K562 (cell line): Measurements from ENCODE around the gene RAB39B. TPM values are rescaled to one million over a fixed set of nuclear protein-coding genes. Genes with fewer than 3 reads are reported as not detected.
A peak's percentile ranks its signal among the peaks of the same experiment; 100 is the strongest.

Experiments used
- CEBPB ChIP-seq: fragments of 450-650 bp; IDR thresholded peaks from 2 replicates; pipeline ENCODE4 v1.6.1; 2016; ENCODE audit warnings: missing genetic modification characterization, missing compliant biosample characterization
- JUN ChIP-seq, 2 experiments: sonication (generic) in 1 of 2; formaldehyde crosslinking in 1 of 2; IDR thresholded peaks; 2 replicates each; pipeline versions ENCODE4 v1.6.1 to v1.8.0; 2012 to 2022; ENCODE audit warnings: borderline replicate concordance in 2 of 2, mild to moderate bottlenecking in 2 of 2, improper control_type of control experiment in 1 of 2, low read depth in 1 of 2, low read length in 1 of 2, missing genetic modification reagents in 1 of 2
- PML ChIP-seq: IDR thresholded peaks from 2 replicates; pipeline ENCODE4 v1.6.1; 2012; ENCODE audit warnings: low read length, inconsistent platforms
- POLR2AphosphoS5 ChIP-seq: IDR thresholded peaks from 2 replicates; pipeline ENCODE4 v1.6.1; 2011; ENCODE audit warnings: mild to moderate bottlenecking, low read depth, low read length, moderate library complexity; ENCODE audit not compliant: control insufficient read depth, insufficient read depth
- RAD51 ChIP-seq: fragments of 450-650 bp; IDR thresholded peaks from 2 replicates; pipeline ENCODE4 v1.7.1; 2016; ENCODE audit warnings: low read depth, mild to moderate bottlenecking, borderline replicate concordance
- ZC3H8 ChIP-seq: fragments of 450-650 bp; IDR thresholded peaks from 2 replicates; pipeline ENCODE4 v1.6.1; 2017
- polyA plus RNA-seq, 8 experiments: library from polyadenylated mRNA; depleted of rRNA in 4 of 8; stranded (reverse) in 5 of 8; unstranded in 3 of 8; fragments of >200 nt; fragmentation: Nextera tagmentation in 2 of 8; fragmentation: Illumina TruSeq in 1 of 8; extraction: Ambion mirVana in 2 of 8; extraction: Trizol in 1 of 8; gene quantifications; 2 replicates each; pipeline versions ENCODE4 v1.2.1 to v1.2.3, GENCODE V29; 2011 to 2014; ENCODE audit warnings: inconsistent platforms in 1 of 8, missing spikeins in 1 of 8
- total RNA-seq, 7 experiments: library from RNA; depleted of rRNA in 6 of 7; stranded (reverse); fragments of >200 nt in 6 of 7; fragmentation: Illumina TruSeq in 2 of 7; extraction: Trizol in 2 of 7; gene quantifications; 2 replicates each; pipeline versions ENCODE4 v1.2.1 to v1.2.3, GENCODE V29; 2011 to 2021; ENCODE audit warnings: low replicate concordance in 1 of 7
- TF ChIP-seq, protein P1 (sequence below): fragments of 450-650 bp; IDR thresholded peaks from 2 replicates; pipeline ENCODE4 v1.6.1; 2016; ENCODE audit warnings: mild to moderate bottlenecking, moderate library complexity

Gene RAB39B
- total and polyA plus RNA-seq, 9 of the 15 experiments (the other 6 are each of a cell fraction or from before 2014, with no cell fraction given): 0.04 to 0.07 (median 0.04) TPM; not detected in 6

DNA sequence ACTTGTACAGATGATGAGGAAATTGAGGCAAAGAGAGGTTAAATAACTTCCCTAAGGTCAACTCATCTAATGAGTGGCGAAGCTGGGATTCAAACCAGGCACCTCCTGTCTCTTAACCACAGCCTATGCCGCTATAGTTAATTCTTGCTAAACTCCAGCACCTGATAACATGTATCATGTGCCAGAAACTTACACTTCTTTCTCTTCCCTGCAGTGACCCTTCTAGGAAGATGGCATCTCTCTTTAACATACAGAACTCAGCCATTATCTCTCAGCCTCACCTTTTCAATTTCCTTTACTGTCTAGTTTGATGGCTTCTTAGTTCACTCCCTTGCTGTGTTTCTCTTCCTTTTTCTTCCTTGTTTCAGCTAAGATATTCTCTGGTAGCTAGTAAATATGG lies 45.5 kb downstream of the RAB39B start (continued):
- peak; percentile 36; the same call in 1 of the 2 replicates for TF ChIP-seq RAD51
- peak; percentile 19; the same call in 1 of the 2 replicates for TF ChIP-seq POLR2AphosphoS5
- 0 out of 2 replicates have a peak, but pooled peaks have one; percentile 23 for TF ChIP-seq CEBPB (tag)
- TF ChIP-seq JUN (IDR thresholded peaks at IDR 0.05; ENCODE audit: borderline replicate concordance, low read depth, low read length): no peak
- no peak for TF ChIP-seq JUN (CRISPR knock-in tag; IDR thresholded peaks at IDR 0.05; ENCODE audit: borderline replicate concordance)
- TF ChIP-seq PML: peak; percentile 61
- TF ChIP-seq, protein P1, sequence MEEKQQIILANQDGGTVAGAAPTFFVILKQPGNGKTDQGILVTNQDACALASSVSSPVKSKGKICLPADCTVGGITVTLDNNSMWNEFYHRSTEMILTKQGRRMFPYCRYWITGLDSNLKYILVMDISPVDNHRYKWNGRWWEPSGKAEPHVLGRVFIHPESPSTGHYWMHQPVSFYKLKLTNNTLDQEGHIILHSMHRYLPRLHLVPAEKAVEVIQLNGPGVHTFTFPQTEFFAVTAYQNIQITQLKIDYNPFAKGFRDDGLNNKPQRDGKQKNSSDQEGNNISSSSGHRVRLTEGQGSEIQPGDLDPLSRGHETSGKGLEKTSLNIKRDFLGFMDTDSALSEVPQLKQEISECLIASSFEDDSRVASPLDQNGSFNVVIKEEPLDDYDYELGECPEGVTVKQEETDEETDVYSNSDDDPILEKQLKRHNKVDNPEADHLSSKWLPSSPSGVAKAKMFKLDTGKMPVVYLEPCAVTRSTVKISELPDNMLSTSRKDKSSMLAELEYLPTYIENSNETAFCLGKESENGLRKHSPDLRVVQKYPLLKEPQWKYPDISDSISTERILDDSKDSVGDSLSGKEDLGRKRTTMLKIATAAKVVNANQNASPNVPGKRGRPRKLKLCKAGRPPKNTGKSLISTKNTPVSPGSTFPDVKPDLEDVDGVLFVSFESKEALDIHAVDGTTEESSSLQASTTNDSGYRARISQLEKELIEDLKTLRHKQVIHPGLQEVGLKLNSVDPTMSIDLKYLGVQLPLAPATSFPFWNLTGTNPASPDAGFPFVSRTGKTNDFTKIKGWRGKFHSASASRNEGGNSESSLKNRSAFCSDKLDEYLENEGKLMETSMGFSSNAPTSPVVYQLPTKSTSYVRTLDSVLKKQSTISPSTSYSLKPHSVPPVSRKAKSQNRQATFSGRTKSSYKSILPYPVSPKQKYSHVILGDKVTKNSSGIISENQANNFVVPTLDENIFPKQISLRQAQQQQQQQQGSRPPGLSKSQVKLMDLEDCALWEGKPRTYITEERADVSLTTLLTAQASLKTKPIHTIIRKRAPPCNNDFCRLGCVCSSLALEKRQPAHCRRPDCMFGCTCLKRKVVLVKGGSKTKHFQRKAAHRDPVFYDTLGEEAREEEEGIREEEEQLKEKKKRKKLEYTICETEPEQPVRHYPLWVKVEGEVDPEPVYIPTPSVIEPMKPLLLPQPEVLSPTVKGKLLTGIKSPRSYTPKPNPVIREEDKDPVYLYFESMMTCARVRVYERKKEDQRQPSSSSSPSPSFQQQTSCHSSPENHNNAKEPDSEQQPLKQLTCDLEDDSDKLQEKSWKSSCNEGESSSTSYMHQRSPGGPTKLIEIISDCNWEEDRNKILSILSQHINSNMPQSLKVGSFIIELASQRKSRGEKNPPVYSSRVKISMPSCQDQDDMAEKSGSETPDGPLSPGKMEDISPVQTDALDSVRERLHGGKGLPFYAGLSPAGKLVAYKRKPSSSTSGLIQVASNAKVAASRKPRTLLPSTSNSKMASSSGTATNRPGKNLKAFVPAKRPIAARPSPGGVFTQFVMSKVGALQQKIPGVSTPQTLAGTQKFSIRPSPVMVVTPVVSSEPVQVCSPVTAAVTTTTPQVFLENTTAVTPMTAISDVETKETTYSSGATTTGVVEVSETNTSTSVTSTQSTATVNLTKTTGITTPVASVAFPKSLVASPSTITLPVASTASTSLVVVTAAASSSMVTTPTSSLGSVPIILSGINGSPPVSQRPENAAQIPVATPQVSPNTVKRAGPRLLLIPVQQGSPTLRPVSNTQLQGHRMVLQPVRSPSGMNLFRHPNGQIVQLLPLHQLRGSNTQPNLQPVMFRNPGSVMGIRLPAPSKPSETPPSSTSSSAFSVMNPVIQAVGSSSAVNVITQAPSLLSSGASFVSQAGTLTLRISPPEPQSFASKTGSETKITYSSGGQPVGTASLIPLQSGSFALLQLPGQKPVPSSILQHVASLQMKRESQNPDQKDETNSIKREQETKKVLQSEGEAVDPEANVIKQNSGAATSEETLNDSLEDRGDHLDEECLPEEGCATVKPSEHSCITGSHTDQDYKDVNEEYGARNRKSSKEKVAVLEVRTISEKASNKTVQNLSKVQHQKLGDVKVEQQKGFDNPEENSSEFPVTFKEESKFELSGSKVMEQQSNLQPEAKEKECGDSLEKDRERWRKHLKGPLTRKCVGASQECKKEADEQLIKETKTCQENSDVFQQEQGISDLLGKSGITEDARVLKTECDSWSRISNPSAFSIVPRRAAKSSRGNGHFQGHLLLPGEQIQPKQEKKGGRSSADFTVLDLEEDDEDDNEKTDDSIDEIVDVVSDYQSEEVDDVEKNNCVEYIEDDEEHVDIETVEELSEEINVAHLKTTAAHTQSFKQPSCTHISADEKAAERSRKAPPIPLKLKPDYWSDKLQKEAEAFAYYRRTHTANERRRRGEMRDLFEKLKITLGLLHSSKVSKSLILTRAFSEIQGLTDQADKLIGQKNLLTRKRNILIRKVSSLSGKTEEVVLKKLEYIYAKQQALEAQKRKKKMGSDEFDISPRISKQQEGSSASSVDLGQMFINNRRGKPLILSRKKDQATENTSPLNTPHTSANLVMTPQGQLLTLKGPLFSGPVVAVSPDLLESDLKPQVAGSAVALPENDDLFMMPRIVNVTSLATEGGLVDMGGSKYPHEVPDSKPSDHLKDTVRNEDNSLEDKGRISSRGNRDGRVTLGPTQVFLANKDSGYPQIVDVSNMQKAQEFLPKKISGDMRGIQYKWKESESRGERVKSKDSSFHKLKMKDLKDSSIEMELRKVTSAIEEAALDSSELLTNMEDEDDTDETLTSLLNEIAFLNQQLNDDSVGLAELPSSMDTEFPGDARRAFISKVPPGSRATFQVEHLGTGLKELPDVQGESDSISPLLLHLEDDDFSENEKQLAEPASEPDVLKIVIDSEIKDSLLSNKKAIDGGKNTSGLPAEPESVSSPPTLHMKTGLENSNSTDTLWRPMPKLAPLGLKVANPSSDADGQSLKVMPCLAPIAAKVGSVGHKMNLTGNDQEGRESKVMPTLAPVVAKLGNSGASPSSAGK: no peak
- no peak for TF ChIP-seq ZC3H8
